Naive thymus-derived CD4-positive, alpha-beta T cell (primary cell): ENCODE measurements around the gene ST7L. TPM values are rescaled to one million over a fixed set of nuclear protein-coding genes. Genes with fewer than 3 reads are reported as not detected.
A peak's percentile ranks its signal among the peaks of the same experiment; 100 is the strongest.
"Not testable (repeated sequence)": the region's sequence is repeated elsewhere in the genome, so short reads cannot be mapped to it uniquely, and the experiment has no call there.

Experiments used
- ATAC-seq: fragments of 150-1000 bp; cut with Tn5 transposase; 2 replicates; pipeline ENCODE4 v1.10.0; 2021; ENCODE audit warnings: mild to moderate bottlenecking, moderate library complexity
- CTCF ChIA-PET: fragments of 350-600 bp; sonication (Branson Sonifier 250); formaldehyde crosslinking; loops from one replicate; lab custom pipeline; 2021; ENCODE audit warnings: antibody characterized with exemption; lab: Charles Lee
- POLR2A ChIA-PET: fragments of 350-600 bp; sonication (Branson Sonifier 250); formaldehyde crosslinking; loops from one replicate; lab custom pipeline; 2021; ENCODE audit warnings: antibody characterized with exemption, inconsistent platforms; lab: Charles Lee
- DNase-seq, 9 donors: peaks; one replicate each; pipeline versions ENCODE4 v3.0.0 to v3.0.0-alpha.2; 2020 to 2022; ENCODE audit warnings: mixed read lengths in 1 of 9
- H3K27ac ChIP-seq: one replicate; pipeline ENCODE4 v1.7.0; 2013; ENCODE audit warnings: mild to moderate bottlenecking, low read depth, low read length, moderate library complexity
- H3K27me3 ChIP-seq, 2 donors: one replicate each; pipeline ENCODE4 v1.7.0; 2013; ENCODE audit warnings: low read length in 2 of 2, mild to moderate bottlenecking in 2 of 2, moderate library complexity in 2 of 2; ENCODE audit not compliant: control insufficient read depth in 2 of 2, insufficient read depth in 2 of 2
- H3K36me3 ChIP-seq, 3 experiments: 1 replicate in 2 of 3; 2 replicates in 1 of 3; pipeline ENCODE4 v1.7.0; 2013; ENCODE audit warnings: low read length in 3 of 3, mild to moderate bottlenecking in 3 of 3, moderate library complexity in 1 of 3; ENCODE audit not compliant: insufficient read depth in 3 of 3, control insufficient read depth in 2 of 3
- H3K4me1 ChIP-seq, 2 donors: one replicate each; pipeline ENCODE4 v1.7.0; 2013; ENCODE audit warnings: low read length in 2 of 2, mild to moderate bottlenecking in 2 of 2, moderate library complexity in 1 of 2; ENCODE audit not compliant: control insufficient read depth in 2 of 2, insufficient read depth in 2 of 2
- H3K4me3 ChIP-seq: 2 replicates; pipeline ENCODE4 v1.7.0; 2013; ENCODE audit warnings: mild to moderate bottlenecking, low read length
- H3K9me3 ChIP-seq, 3 experiments: 1 replicate in 2 of 3; 2 replicates in 1 of 3; pipeline ENCODE4 v1.7.0; 2013; ENCODE audit warnings: low read length in 3 of 3; ENCODE audit not compliant: control insufficient read depth in 2 of 3
- H3K27ac Mint-ChIP-seq, 9 donors: one replicate each; pipeline ENCODE4 v1.8.0; 2020 to 2022; ENCODE audit warnings: mixed read lengths in 9 of 9, mild to moderate bottlenecking in 8 of 9, moderate library complexity in 5 of 9, inconsistent platforms in 2 of 9
- H3K27me3 Mint-ChIP-seq, 5 donors: one replicate each; pipeline ENCODE4 v1.8.0; 2021 to 2022; ENCODE audit warnings: mixed read lengths in 5 of 5, mild to moderate bottlenecking in 1 of 5
- H3K36me3 Mint-ChIP-seq, 5 donors: one replicate each; pipeline ENCODE4 v1.8.0; 2020 to 2022; ENCODE audit warnings: mixed read lengths in 5 of 5, mild to moderate bottlenecking in 3 of 5, inconsistent platforms in 1 of 5
- H3K4me1 Mint-ChIP-seq, 7 donors: one replicate each; pipeline ENCODE4 v1.8.0; 2020 to 2022; ENCODE audit warnings: mixed read lengths in 7 of 7, mild to moderate bottlenecking in 3 of 7, inconsistent platforms in 1 of 7
- H3K4me3 Mint-ChIP-seq, 10 donors: one replicate each; pipeline ENCODE4 v1.8.0; 2020 to 2022; ENCODE audit warnings: mild to moderate bottlenecking in 10 of 10, mixed read lengths in 10 of 10, moderate library complexity in 6 of 10, inconsistent platforms in 2 of 10
- H3K9me3 Mint-ChIP-seq, 11 donors: one replicate each; pipeline ENCODE4 v1.8.0; 2020 to 2022; ENCODE audit warnings: mixed read lengths in 11 of 11, mild to moderate bottlenecking in 4 of 11, inconsistent platforms in 1 of 11, moderate library complexity in 1 of 11
- intact Hi-C, 2 donors: fragments of 100-400 bp; cut with micrococcal nuclease; formaldehyde crosslinking; loops; one replicate each; pipeline ENCODE4 v1.15.1; 2023
- polyA plus RNA-seq, 2 donors: library from polyadenylated mRNA; unstranded; fragments of 300-500 nt; fragmentation: Illumina TruSeq; gene quantifications; one replicate each; pipeline ENCODE4 v1.2.3, GENCODE V29; 2021
- total RNA-seq, 6 experiments: library from RNA in 5 of 6; stranded (reverse) in 5 of 6; gene quantifications; 1 replicate in 5 of 6; 2 replicates in 1 of 6; pipeline ENCODE4 v1.2.3 and lab custom pipeline; 2021 to 2026

ST7L gene
- total and polyA plus RNA-seq, 7 experiments from 2014 or later: 14.0 to 26.8 (median 22.7) TPM

DNA sequence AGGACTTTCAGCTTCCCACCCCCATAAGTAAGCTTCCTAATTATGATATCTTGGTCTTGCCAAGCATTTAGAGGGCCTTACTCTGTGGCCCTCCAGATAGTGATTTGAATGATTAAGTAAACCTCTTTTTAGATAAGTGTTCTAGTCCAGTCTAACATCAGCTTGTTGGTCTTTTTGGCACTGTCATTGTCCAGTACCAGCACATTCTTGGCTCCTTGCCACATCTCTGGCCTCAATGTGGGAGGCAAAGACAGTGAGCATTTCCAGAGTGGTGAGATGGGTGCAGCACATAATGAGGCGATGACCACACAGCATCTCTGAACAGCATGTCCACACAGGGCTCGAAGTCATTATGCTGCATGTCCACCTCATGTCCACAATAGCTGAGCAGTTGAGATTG lies 6.8 kb upstream of the ST7L start:
- Mint-ChIP-seq H3K4me3 (peak overlapping the region in 5 of 10 donors; percentile 2 to 69 (median 36)), H3K36me3 (peaks cover 8 to 35% (median 16%) of the 10 kb centered on the region in 5 donors), H3K27me3 (no peaks in the 10 kb centered on the region), H3K4me1 (peaks cover 54 to 88% (median 80%) of the 10 kb centered on the region in 7 donors), H3K9me3 (peaks cover 0 to 1% (median 0%) of the 10 kb centered on the region in 11 donors), H3K27ac (peak overlapping the region in 6 of 9 donors; percentile 43 to 90 (median 64))
- ChIA-PET POLR2A (interaction anchor here (1.1 kb wide), 1 partner anchor 48 kb away, joined by 5 read pairs; the partner anchor contains the start of gene MOV10), CTCF (no interaction called here)
- Histone ChIP-seq H3K27me3 (no peaks in the 10 kb centered on the region), H3K4me3 (no peak overlapping the region), H3K9me3 (no peaks in the 10 kb centered on the region), H3K4me1 (peaks cover 39 to 41% of the 10 kb centered on the region in 2 donors), H3K36me3 (peaks cover 0 to 14% (median 3%) of the 10 kb centered on the region in 3 experiments), H3K27ac (peak overlapping the region; percentile 50)
- DNase-seq: no peak
- intact Hi-C loops: loop anchor here in 1 of 2 donors (1.0 kb wide), 1 partner anchor 11 kb away; no protein-coding TSS in a partner anchor
- ATAC-seq: peak; percentile 25

DNA sequence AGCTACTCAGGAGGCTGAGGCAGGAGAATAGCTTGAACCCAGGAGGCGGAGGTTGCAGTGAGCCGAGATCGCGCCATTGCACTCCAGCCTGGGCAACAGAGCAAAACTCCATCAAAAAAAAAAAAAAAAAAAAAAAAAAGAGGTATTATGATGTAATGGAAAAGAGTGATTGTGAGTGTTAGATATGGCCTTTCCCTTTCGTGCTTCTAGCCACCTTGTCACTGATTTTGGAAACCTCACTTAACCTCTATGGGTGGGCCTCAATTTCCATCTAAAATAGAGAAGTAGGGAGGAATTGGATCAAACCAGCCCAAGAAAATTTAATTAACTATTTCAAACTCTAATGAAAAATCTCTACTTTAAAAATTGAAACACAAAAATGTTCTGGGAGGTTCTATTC lies 5.6 kb upstream of the ST7L start:
- H3K27me3 Mint-ChIP-seq, H3K9me3 ChIP-seq, H3K27me3 ChIP-seq, ATAC-seq, H3K4me3 ChIP-seq, H3K9me3 Mint-ChIP-seq, CTCF ChIA-PET: not testable (repeated sequence)
- POLR2A ChIA-PET: interaction anchor here (0.6 kb wide), 1 partner anchor 50 kb away, joined by 4 read pairs; the partner anchor contains the start of gene MOV10
- Histone ChIP-seq H3K27ac (peak overlapping the region; percentile 50), H3K4me1 (peaks cover 40% of the 10 kb centered on the region in 2 donors), H3K36me3 (peaks cover 0 to 11% (median 3%) of the 10 kb centered on the region in 3 experiments)
- Mint-ChIP-seq H3K36me3 (peaks cover 7 to 35% (median 14%) of the 10 kb centered on the region in 5 donors), H3K27ac (peak overlapping the region in 8 of 9 donors; percentile 9 to 90 (median 60)), H3K4me3 (peak overlapping the region in 5 of 10 donors; percentile 16 to 43 (median 40)), H3K4me1 (peaks cover 51 to 84% (median 76%) of the 10 kb centered on the region in 7 donors)
- peak in 1 of 9 donors; percentile 39 for DNase-seq
- intact Hi-C loops: loop anchor here in 1 of 2 donors (5.0 kb wide), 1 partner anchor 1188 kb away; the partner anchor contains the start of gene RSBN1

DNA sequence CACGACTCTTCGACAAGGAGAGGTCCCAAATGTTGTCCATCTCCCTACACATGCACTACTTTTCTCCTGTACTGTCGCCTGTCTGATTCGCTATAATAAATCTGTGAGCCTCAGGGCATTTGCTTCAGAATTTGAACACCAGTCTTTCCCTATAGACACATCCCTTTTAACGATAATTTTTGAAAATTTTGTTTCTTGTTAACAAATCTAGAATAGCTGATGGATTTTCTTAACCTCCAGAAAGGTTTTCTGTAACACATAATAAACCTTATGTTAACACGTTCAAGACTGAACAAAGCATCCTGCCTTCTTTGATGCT lies 1.4 kb upstream of the ST7L start:
- ChIA-PET CTCF (interaction anchor here (2.0 kb wide), 1 partner anchor 53 kb away, joined by 6 read pairs; the partner anchor contains the start of gene MOV10), POLR2A (interaction anchor here (1.3 to 7.0 kb wide), 7 partner anchors 17 to 1192 kb away, joined by 3 to 76 read pairs (median 9); partner anchors contain the start of genes MOV10, PPM1J and RSBN1)
- Histone ChIP-seq H3K9me3 (no peaks in the 10 kb centered on the region), H3K27ac (peak overlapping the region; percentile 100), H3K36me3 (peaks cover 0 to 10% (median 3%) of the 10 kb centered on the region in 3 experiments), H3K4me1 (peaks cover 25 to 27% of the 10 kb centered on the region in 2 donors), H3K4me3 (peak overlapping the region; percentile 93), H3K27me3 (no peaks in the 10 kb centered on the region)
- Mint-ChIP-seq H3K4me1 (peaks cover 33 to 61% (median 52%) of the 10 kb centered on the region in 7 donors), H3K27me3 (peaks cover 0 to 1% (median 0%) of the 10 kb centered on the region in 5 donors), H3K9me3 (peaks cover 0 to 4% (median 0%) of the 10 kb centered on the region in 11 donors), H3K27ac (peak overlapping the region; percentile 99 to 100 (median 100)), H3K36me3 (peaks cover 0 to 21% (median 7%) of the 10 kb centered on the region in 5 donors), H3K4me3 (peak overlapping the region; percentile 98 to 100 (median 99))
- DNase-seq: peak in 6 of 9 donors; percentile 17 to 37 (median 24)
- intact Hi-C loops: loop anchor here (1.0 to 5.0 kb wide), 3 partner anchors 26 to 1192 kb away; partner anchors contain the start of genes MOV10 (in 1 of the 2) and RSBN1 (in 1 of the 2)
- no peak for ATAC-seq

DNA sequence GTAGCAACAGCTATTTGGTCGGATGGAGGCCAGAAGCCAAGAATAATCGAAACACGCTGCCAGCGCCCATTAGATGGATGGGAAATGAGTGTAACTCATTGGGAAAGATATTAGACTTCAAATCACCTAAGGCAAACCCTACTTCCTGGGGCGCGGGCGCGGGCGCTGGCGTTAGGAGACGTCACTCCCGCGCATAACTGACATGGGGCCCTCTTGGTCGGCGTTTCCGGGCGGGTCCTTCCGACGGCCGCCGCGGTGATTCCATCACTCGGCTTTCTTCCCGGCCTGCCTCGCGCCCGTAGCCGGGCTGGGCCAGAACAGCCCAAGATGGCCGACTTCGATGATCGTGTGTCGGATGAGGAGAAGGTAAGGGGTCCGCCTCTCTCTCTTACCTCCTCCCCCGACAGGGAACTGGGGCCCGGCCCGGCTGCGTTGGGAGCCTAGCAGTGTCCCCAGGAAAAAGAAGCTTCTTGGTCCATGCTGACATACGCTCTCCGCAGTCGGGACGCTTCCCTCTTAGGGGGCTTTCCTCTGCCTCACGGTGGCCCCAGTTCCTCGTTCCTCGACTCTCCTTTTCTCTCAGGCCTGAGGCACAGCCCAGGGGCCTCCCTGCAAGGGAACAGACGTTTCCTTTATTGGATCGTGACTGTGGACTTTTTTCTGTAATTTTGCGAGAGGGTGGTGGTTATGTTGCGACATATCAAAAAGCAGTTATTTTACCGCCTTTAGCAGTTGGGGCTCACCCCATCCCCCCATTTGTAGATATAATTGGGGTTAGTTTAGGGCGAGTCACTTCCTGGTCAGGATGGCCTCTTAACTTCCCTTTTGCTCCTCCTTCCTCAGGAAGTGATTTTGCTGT lies 806 bp upstream of the ST7L start, which contains the start of gene CAPZA1:
Gene CAPZA1 (plus strand): TSS at position 315 of the 859 bp plus-strand sequence. CDS start 13 bp downstream, at position 328.
- intact Hi-C loops: loop anchor here (1.0 to 10.0 kb wide), 17 partner anchors 27 to 1727 kb away; partner anchors contain the start of genes LRIG2 (in 2 of the 2), MOV10 (in 2 of the 2), PPM1J (in 2 of the 2) and PTPN22 (in 2 of the 2)
- Histone ChIP-seq H3K9me3 (no peaks in the 10 kb centered on the region), H3K36me3 (peaks cover 0 to 7% (median 0%) of the 10 kb centered on the region in 3 experiments), H3K4me3 (peak within 1 kb of the TSS; percentile 93), H3K27ac (peak within 1 kb of the TSS; percentile 100), H3K27me3 (no peaks in the 10 kb centered on the region), H3K4me1 (peaks cover 19 to 21% of the 10 kb centered on the region in 2 donors)
- POLR2A ChIA-PET: interaction anchor here (0.7 to 7.0 kb wide), 19 partner anchors 15 to 1947 kb away, joined by 3 to 76 read pairs (median 4); partner anchors contain the start of genes LRIG2, MOV10, PPM1J and RHOC
- Mint-ChIP-seq H3K36me3 (peaks cover 0 to 17% (median 4%) of the 10 kb centered on the region in 5 donors), H3K27me3 (peaks cover 0 to 1% (median 0%) of the 10 kb centered on the region in 5 donors), H3K9me3 (peaks cover 0 to 4% (median 0%) of the 10 kb centered on the region in 11 donors), H3K27ac (peak within 1 kb of the TSS; percentile 99 to 100 (median 100)), H3K4me3 (peak within 1 kb of the TSS; percentile 98 to 100 (median 99)), H3K4me1 (peaks cover 27 to 55% (median 46%) of the 10 kb centered on the region in 7 donors)
- ATAC-seq: peak; percentile 89
- CTCF ChIA-PET: interaction anchor here (0.6 to 2.0 kb wide), 3 partner anchors 54 to 228 kb away, joined by 3 to 6 read pairs (median 3); partner anchors contain the start of gene MOV10
- DNase-seq: peak; percentile 83 to 93 (median 91)

DNA sequence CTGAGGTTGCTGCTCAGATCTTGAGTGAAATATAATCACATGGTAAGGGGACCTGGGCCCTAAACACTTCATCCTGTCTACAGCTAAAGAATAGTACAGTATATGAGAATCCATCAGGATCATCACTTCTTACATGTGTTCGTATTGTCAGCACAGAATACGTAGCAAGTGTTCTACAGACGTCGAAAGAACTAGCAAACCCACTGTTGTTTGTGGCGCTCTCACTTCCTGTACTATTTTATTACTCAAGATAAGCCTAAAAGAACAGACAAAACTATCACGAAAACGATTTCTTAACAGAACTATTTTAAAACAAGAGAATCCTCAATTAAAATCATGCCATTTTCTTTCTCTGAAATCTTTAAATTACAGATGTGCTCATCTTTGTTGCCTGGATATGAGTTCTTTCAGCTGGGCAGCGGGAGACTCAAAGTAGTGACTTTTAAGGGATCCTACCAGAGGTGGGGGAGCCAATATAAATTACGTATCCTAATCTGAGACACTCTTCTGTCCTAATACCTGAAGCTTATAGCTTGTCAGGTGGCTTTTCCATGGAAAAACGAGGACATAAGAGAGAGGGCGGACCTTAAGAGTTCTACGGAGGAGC lies 724 bp downstream of the ST7L start:
- peak overlapping the region; percentile 93 for H3K4me3 ChIP-seq
- ChIA-PET CTCF (interaction anchor here (0.8 to 2.2 kb wide), 3 partner anchors 55 to 227 kb away, joined by 3 to 6 read pairs (median 6); partner anchors contain the start of gene MOV10), POLR2A (interaction anchor here (0.5 to 7.0 kb wide), 21 partner anchors 11 to 1945 kb away, joined by 3 to 76 read pairs (median 4); partner anchors contain the start of genes LRIG2, MOV10 and PPM1J)
- peaks cover 0 to 4% (median 0%) of the 10 kb centered on the region in 11 donors for H3K9me3 Mint-ChIP-seq
- DNase-seq (peak in 7 of 9 donors; percentile 66 to 87 (median 84)), ATAC-seq (peak; percentile 63)
- no peaks in the 10 kb centered on the region for H3K9me3 ChIP-seq
- peak overlapping the region; percentile 99 to 100 (median 100) for H3K27ac Mint-ChIP-seq
- H3K36me3 ChIP-seq: peaks cover 0 to 16% (median 0%) of the 10 kb centered on the region in 3 experiments
- H3K4me1 ChIP-seq: peaks cover 17 to 19% of the 10 kb centered on the region in 2 donors
- no peaks in the 10 kb centered on the region for H3K27me3 ChIP-seq
- peaks cover 24 to 45% (median 39%) of the 10 kb centered on the region in 7 donors for H3K4me1 Mint-ChIP-seq
- H3K27ac ChIP-seq: peak overlapping the region; percentile 100
- peak overlapping the region; percentile 98 to 100 (median 99) for H3K4me3 Mint-ChIP-seq
- H3K27me3 Mint-ChIP-seq: peaks cover 0 to 1% (median 0%) of the 10 kb centered on the region in 5 donors
- intact Hi-C loops: loop anchor here (1.0 to 10.0 kb wide), 9 partner anchors 97 to 1313 kb away; partner anchors contain the start of genes LRIG2 (in 2 of the 2), PTPN22 (in 2 of the 2), MAGI3 (in 1 of the 2) and PPM1J (in 1 of the 2)
- peaks cover 0 to 15% (median 4%) of the 10 kb centered on the region in 5 donors for H3K36me3 Mint-ChIP-seq
